Activated T-helper 9 cell treated with anti-CD3 and anti-CD28 coated beads, Interleukin-2, amount 50 U/mL, for 16 hours (primary cell): ENCODE measurements around the gene WNT7B.

Experiments used
- DNase-seq: peaks from one replicate; pipeline ENCODE4 v3.0.0-alpha.2; 2020; ENCODE audit warnings: low read depth

Gene WNT7B

DNA sequence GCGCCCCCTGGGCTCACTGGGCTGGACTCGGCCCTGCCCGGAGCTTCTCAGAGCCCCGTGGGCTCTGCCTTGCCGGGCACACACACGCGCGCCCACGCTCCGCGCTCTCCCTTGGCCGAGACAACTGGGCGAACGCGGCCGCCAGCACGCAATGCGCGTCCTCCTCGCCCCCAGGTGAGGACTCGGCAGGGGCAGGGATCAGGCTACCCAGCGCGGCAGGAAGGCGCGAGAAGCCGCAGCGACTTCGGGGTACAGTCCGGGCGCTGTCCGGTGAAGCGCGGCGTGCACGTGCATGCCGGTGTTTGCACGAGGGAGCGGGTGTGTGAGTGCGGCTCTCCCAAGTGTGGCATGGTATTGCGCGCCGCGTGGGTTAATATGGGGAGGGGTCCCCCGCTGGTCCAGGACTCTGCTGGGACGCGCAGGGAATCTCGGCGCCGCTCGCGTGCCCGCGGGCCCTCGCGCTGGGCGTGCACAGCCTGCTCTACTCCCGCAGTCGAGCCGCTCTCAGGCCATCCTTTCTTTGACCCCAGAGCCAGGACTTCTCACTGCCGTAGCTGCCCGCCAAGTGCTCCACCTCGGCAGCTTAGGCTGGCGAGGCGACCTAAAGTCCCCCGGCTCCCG is 5.4 kb downstream of the WNT7B start:
- DNase-seq, result no peak

DNA sequence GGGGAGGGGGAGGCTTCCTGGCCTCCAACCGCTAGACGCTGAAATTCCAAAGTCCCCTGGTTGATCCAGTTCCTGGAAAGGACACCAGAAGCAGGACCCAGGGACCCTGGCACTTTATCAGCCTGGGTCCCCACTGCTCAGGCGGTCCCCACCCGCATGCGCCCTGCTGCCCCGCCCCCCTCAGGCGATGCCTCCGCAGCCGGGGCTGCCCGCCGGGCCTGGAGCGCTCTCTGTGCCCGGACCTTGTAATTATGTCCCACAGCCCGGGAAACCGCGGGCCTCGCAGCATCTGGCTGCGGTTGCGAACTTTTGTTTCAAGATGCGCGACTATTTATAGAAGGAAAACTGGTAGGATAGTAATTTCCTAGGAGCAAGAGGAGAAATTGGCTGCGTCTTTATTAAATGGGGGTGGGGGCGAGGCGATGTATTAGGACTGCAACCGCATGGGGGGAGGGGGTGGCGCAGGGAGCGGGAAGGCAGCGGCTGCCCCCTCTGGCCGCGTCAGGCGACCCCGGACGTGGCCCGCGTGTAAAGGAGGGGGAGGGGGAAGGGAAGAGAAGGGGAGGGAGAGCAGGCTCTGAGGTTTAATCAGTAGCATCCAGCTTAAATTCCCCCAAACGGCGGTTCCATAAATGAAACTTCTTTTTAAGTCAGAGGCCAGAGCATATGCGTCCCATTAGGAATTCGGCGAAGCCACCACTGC is 6.1 kb downstream of the WNT7B start:
- DNase-seq, result no peak

DNA sequence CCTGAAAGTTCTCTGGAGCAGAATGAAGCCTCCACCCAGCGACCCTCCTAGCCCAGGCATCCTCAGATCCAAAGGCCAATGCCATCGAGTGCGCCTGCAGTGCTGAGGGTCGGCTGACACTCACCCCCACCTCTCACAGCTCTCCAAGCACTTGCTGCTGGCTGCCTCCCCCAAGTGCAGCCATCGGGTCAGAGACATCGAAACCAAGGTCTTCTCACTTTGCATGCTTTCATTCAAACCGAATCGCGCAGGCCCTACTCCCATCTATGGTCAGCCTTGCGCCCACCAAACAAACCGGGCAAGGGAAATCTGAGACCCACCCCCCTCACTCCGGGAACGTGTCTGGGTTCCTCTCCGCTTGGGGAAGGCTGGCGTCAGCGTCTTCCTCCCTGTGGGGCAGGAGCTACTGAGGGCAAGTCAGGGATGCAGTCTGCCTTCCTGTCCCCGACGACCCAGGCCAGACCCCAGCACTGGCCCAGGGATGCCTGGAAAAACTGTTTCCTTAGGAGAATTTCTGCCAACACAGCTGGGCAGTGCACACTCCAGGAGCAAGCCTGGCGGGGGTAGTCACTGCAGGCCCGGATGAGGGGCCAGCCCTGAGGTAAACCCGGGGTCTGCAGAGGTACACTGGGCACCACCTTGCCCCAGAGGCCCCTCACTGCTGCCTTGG is 7.0 kb downstream of the WNT7B start:
- DNase-seq, result no peak

DNA sequence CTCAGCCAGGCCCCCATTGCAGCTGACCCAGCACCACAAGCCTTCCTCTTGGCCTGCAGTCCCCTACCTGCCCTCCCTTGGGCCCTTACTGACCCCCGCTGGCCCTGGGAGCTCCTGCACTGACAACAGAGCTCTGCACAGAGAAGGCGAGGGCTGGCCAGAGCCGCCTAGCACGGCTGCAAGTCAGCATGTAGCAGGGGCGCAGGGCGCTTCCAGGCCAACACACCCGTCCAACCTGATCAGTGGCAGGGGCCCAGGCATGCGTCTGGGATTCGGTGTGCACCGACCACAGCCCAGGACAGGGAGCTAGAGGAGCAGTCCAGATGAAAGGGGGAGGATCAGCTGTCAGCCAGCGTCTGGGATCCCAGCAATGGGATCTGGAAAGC is 7.6 kb downstream of the WNT7B start:
- DNase-seq, result no peak

DNA sequence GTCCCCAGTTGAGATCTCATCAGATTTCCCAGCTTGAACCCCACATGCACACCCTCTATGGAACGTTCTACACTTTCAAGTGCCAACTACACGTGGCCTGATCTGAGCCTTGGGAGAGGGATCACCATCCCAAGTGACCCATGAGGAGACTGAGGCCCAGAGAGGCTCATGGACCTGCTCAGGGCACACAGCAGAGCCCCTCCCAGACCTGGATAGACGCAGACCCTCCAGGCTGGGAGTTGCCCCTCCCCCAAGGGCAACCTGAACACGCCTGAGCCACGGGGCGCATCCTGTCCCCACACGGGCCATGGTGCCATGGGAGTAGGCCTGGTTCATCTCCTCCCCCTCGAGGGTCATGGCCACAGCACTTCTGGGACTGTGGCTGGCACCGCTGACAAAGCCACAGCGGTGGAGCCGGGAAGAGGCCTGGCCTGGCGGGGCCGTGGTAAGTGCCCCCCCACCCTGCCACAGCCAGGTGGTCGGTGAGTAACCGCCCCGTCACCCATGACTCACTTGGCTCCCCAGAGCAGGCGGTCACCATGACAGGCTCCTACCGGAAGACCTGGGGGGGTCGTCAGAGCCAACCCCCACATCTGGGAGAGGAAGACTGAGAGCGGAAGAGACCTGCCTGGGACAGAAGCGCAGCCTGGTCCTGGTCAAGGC is 8.1 kb downstream of the WNT7B start:
- DNase-seq, result no peak

DNA sequence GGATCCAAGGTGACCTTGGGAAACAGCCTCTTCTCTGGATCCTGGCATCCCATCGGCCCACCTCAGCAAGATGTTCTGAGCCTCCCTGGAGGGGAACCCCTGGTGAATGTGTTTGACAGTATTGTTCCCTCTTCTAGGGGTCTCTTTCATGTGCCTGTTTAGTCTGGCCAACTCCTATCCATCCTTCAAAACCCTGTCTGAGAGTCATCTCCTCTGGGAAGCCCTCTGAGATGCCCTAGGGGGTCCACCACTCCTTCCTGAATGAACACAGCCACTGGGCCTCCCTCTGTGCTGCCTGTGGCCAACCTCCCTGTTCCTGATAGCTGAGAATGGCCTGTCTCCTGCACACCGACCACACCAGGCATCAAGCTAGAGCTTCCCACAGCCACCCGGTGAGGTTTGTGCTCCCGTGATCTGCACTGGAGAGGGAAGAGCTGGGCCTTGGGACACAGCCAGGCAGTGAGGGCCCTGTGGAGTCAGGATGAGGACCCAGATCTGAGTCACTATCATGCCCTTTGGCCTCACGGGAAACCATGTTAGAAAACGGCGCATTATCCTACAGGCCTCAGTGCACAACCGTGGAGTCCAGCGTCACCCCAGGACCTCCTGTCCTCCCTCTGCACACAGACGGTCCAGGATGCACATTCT is 8.8 kb downstream of the WNT7B start:
- no peak for DNase-seq

DNA sequence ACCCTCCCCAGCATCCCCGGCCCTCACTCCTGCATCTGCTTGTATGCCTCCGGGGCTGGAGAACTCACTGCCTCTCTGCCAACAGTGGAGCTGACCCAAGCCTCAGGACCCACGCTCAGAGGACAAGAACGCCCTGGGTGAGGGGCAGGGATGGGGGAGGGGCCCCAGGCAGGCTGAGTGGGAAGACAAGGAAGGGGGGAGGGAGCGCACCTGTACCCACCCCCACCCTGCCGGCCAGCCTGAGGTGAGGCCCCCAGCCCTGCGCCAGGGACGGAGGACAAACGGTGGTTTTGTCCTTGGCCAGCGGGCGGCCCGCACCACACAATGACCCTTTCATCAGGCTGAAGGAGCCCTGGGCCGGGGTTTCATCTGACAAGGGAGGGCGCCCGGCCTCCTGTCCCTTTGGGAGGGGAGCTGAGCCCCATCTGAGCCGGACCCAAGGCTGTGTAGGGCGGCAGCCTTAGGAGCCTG is 10.0 kb downstream of the WNT7B start:
- no peak for DNase-seq

DNA sequence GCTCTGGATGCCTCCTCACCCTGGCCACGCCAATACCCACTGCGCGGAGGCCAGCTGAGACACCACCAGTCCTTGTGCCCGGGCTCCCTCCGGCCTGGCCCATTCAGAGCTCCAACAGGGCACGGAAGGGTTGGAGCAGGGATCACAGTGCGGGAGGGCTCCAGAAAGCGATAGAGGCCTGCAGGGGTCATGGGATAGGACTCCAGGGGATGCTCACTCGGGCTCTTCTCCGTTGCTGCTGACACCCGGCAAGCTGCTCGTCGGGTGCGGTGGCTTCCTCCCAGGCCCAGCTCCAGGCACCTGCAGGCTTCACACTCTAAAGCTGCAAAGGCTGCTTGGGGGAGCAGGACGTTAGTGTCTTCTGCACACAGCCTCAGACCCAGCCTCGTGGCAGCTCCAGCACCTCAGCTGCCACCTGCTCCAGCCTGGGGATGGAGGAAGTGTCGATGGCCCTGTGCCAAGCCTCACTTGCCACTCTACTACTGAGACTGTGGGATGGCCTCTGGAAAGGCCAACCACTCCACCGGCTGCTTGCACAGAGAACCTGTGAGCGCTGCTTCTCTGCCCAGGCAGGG is 10.6 kb downstream of the WNT7B start:
- DNase-seq, result no peak

DNA sequence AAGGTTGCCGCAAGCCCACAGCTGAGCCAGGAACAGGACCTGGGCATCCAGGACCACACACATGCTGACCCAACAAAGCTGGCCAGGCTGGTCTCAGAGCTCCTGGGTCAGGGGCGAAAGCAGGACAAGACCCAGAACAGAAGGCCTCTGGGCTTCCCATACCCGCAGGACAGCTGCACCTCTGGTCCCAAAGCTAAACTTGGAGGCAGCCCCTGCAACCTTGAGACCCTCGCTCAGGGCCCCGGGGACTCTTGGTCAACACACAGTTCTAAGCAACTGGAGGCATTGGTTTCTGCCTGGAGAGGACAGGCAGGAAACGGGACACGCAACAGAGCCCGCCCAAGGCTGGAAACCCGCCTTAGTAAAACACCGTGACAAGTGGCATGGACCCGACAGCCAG is 11.4 kb downstream of the WNT7B start:
- DNase-seq, result no peak

DNA sequence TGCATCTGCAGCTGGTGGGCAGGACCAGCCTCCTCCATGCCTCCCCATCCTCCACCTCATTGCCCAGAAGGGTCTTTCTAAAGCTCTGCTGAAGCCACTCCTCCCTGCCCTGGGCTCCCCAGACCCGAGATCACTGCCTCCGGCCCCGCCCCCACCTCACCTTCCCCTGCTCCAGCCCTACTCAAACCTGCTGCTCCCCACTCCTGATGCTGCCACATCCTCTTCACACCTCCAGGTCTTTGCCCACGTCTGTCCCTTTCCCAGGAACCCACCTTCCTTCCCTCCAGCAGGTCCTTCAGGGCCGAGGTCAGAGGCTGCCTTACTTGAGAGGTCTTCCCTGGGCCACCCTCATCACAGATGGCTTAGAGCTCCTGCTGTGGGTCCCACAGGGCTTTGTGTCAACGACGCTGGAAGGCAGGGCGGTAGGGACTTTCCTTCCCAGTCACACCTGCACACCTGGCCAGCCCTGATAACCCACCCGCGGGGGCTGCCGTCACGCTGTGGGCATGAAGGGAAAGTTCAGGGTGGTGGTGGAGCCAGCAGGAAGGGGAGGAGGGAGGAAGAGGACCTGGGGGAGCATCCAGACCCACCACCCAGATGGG is 11.9 kb downstream of the WNT7B start:
- no peak for DNase-seq

DNA sequence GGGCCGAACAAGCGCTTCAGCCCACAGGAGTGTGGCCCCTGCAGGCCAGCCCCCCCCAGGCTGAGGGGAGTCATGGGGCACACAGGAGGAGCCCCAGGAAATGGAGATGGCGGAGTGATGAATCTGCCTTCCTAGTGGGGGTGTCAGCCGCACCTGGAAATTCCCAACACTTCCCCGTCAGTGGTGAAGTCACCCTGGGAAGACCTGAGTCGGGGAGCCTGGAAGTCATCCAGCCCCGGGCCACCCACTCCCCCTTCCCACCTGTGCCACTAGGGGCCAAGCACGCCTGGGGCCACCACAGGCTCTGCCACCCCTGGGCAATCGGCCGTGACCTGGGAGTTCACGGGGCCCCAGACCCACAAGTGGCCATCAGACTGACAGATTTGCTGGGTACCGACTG is 12.6 kb downstream of the WNT7B start:
- no peak for DNase-seq

DNA sequence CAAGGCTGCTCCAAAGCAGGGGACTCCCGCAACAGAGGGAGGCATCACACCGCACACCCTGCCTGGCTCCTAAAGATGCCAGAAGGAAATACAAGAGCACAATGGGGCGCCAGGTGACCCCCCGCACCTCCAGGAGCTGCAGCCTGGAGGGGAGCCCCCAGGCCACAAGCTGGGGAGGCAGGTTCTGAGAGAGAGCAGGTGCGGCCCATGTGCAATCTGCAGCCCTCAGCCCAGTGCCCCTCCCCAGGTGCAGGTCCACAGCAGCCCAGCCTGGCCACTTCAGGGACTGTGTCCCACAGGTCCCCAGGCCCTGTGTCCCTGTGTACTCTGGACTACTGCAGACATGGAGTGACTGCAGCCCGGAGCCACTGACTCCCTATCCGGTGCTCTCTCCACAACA is 13.1 kb downstream of the WNT7B start:
- DNase-seq, result no peak

DNA sequence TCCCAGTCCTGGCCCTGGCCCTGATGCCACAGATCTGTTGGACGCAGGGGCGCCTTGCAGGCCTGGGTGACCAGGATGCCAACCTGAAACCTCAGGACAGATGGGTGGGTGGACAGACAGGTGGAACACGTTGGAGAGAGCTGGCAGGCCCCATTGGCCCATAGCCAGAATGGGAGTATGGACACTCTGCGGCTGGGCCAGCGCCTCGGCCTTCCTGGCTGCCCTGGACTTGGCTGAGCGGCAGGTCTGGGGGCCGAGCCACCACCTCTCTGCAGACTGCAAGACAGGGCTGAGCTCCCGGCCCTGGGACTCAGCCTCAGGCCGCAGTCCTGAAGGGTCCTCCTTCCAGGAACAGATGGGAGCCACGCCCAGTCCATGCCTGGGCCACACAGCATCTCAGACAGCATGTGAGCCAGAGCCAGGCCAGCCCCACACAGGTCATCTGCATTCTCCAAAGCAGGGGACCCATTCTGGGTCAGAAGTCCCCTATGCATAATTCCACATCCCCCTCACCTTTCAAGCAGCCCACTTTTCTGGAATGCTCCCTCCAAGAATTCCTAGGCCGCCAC is 14.1 kb downstream of the WNT7B start:
- DNase-seq, result no peak

DNA sequence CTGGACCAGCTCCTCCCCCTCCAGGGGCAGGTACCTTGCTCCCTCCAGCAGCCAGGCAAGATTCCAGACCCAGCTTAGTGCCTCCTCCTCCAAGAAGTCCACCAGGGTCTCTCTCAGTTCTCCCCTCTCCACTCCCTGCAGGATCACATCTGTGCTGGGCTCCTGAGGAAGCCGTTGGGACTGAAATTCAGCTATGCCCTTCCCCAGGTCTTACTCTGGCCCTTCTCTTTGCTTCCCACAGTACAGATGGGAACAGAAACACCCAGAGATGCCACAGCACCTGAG is 14.6 kb downstream of the WNT7B start:
- no peak for DNase-seq

DNA sequence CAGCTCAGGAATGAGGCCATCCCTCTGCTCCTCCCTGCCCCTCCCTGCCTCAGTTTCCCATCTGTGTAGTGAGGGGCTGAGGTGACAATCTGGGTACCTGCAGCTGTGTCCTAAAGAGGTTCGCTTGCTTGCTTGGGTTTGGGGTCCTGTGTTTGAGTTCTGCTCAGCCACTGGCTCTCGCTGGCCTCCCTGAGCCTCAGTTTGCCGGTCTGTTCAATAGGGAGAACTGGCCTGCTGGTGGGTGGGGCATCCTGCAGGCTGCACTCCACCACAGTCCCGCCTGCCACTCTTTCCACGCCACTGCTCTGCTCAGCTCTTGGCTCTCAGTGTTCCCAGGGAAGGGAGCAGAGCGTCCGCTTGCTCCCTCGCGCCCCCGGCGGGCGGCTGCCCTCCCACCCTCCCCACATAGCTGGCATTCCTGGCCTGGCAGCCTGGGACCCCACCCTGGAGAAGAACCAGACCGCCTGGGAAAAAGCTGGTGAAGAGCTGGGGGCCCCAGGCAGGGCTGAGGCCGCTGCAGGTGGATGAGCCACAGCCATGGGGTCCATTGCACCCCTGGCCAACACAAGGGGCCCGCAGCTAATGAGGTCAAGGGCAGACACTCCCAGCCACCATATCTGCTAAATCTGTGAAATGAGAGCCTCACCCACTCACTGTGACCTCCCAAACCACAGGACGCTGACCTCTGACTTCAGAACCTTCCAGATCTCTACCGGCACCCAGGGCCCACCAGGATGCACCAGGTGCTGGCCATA is 15.1 kb downstream of the WNT7B start:
- DNase-seq, result no peak

DNA sequence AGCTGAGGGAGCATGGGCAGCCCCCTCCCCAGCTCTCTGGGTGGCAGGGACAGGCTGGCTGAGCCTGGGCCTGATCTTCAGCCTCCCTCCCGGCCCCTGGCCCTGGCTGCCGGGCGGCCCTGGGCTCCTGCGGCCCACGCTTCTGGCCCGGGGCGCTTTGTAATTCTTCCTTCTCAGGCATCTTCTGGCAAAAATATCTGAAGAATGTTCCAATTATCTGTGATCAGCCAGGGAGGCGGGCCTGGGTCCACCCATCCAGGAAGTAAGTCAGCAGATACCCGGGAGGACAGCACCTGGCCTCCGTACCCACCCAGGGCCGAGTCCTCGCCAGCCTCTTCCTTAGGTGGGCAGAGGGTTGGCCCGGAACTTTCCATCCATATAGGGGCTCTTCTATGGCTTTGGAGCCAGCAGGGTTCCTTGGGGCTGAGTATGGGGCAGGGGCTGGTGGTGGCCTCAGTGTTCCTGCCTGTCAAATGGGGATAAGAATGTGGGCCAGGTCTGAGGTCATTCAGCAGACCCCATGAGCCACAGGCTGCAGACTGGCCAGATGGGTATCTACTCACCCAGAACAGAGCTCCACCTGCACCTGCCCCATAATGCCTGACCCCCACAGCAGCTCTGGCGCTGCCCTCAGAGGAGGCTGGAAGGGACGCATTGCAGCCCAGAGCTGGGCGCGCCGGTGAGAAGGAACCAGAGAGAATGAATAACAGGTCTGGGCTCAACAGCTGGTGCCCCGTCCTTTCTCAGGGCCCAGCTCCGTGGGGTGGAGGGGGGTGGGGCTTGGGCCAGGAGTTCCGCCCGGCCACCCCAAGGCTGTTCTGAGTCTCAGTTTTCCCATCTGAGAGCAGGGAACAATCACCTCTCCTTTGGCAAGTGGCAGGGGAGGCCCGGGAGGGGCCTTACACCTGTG is 16.2 kb downstream of the WNT7B start:
- DNase-seq, result no peak

DNA sequence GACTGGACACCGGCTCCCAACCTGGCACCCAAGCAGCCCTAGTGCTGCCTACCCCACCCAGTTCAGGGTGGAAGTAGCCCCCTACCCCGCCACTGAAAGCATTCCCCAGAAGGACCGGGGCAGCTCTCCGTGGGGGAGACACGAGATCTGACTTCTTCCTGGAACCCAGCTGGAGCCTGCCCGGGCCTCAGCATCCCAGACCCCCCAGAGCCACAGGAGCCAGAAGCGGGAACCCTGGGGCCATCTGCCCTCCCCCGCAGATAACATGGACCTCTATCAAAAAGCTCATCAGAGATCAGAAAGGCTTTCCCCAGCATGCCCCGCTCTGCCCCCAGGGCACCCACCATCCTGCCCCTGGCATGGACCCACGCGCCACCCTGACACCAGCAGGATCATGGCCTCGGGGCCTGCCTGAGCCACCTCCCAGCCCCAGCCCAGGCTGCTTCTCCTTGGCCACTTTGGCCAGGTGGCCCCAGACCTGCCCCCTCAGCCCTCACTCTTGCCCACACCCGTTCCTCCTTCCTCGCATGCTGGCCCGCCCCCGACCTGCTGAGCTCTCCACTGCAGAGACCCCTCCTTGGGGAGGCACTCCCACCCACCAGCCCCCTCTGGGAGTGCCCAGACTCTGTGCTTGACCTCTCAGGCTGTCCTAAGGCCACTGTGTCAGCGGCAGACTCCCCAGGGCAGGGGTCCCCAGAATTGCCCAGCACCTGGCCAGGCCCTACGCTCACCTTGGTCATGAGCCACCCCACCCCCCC is 17.1 kb downstream of the WNT7B start:
- DNase-seq, result no peak

DNA sequence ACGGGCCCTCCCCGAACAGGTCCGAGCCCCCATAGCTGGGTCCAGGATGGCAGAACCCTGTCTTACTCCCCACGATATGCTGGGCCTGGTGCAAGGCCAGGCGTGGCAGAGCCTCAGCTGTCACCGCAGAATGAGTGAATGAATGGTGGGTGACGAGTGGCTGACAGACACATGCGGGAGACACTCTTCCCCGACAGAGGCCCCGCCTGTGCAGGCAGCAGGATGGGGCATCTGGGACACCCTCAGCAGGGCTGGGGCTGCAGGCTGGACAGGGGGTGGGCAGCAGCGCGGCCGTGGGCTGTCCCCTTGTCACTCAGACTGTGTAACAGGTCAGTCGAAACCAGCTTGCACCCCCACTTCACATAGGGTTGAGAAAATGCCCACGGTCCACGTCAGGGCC is 18.0 kb downstream of the WNT7B start:
- DNase-seq, result no peak

DNA sequence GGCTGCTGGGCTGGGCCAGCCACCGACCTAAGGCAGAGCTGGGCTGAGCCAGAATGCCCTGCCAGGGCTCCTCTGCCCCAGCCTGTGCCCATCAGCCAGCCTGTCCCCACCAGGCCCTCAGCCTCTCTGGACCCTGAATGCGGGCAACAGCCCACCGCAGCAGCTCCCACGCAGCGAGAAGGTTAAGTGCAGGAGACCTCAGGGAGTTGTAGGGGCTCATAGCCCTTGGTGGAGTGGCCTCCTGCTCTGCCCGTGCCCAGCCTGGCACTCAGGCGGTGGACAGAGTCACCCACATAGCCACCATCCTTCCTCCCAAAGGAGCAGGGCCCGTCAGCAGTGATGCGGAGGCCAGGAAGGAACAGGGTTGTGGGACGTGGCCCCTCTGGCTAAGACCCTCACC is 19.1 kb downstream of the WNT7B start:
- DNase-seq, result no peak
